ENCODE data around the gene AP2A2.

AP2A2 gene

DNA sequence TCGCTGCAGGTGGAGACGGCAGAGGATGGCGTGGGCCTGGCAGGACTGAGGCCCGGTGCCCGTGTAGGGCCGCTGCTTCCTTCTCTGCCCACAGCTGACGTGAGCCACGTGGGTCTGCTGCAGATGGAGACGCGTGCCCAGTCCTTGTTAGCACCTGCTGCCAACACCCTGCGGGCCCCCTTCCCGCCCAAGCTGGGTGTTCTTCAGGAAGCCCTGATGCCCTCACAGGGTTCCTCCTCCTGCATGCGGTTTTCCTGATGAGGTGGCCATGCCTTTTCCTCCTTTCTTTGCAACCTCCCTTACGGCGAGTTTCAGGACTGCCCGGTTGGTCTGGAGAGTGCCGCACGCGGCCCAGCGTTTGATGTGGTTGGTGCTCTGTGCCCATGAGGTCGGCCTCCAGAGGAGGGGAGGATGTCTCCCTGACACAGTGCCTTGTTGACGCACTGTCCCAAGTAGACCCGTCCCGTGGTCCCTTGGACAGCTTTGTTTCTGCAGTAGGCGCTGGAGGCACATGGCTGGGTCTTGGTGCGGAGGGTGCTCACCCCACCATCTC lies 44.7 kb downstream of the AP2A2 start:
- H3K27ac ChIP-seq (ENCODE audit: extremely low read depth, low read depth, low read length), result no peak overlapping the region
- H3K36me3 ChIP-seq (ENCODE audit: control insufficient read depth in 2 of 2, insufficient read depth in 1 of 2, low read length in 2 of 2), result peaks cover 0 to 77% of the 10 kb centered on the region in 2 experiments; a peak in 1 of 3 replicates
- ChIA-PET POLR2A (no interaction called here), CTCF (no interaction called here)
- no peak for TF ChIP-seq ZNF148 (tag by site-specific recombination; IDR thresholded peaks at IDR 0.05; ENCODE audit: borderline replicate concordance)
- TF ChIP-seq ZNF555 (tag by site-specific recombination; conservative IDR thresholded peaks at IDR 0.05), result no peak
- TF ChIP-seq, protein P1, sequence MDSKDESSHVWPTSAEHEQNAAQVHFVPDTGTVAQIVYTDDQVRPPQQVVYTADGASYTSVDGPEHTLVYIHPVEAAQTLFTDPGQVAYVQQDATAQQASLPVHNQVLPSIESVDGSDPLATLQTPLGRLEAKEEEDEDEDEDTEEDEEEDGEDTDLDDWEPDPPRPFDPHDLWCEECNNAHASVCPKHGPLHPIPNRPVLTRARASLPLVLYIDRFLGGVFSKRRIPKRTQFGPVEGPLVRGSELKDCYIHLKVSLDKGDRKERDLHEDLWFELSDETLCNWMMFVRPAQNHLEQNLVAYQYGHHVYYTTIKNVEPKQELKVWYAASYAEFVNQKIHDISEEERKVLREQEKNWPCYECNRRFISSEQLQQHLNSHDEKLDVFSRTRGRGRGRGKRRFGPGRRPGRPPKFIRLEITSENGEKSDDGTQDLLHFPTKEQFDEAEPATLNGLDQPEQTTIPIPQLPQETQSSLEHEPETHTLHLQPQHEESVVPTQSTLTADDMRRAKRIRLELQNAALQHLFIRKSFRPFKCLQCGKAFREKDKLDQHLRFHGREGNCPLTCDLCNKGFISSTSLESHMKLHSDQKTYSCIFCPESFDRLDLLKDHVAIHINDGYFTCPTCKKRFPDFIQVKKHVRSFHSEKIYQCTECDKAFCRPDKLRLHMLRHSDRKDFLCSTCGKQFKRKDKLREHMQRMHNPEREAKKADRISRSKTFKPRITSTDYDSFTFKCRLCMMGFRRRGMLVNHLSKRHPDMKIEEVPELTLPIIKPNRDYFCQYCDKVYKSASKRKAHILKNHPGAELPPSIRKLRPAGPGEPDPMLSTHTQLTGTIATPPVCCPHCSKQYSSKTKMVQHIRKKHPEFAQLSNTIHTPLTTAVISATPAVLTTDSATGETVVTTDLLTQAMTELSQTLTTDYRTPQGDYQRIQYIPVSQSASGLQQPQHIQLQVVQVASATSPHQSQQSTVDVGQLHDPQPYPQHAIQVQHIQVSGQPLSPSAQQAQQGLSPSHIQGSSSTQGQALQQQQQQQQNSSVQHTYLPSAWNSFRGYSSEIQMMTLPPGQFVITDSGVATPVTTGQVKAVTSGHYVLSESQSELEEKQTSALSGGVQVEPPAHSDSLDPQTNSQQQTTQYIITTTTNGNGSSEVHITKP (tag by site-specific recombination; IDR thresholded peaks at IDR 0.05), result no peak
- no peak for TF ChIP-seq SP7 (tag by site-specific recombination; IDR thresholded peaks at IDR 0.05)
- TF ChIP-seq, protein P2, sequence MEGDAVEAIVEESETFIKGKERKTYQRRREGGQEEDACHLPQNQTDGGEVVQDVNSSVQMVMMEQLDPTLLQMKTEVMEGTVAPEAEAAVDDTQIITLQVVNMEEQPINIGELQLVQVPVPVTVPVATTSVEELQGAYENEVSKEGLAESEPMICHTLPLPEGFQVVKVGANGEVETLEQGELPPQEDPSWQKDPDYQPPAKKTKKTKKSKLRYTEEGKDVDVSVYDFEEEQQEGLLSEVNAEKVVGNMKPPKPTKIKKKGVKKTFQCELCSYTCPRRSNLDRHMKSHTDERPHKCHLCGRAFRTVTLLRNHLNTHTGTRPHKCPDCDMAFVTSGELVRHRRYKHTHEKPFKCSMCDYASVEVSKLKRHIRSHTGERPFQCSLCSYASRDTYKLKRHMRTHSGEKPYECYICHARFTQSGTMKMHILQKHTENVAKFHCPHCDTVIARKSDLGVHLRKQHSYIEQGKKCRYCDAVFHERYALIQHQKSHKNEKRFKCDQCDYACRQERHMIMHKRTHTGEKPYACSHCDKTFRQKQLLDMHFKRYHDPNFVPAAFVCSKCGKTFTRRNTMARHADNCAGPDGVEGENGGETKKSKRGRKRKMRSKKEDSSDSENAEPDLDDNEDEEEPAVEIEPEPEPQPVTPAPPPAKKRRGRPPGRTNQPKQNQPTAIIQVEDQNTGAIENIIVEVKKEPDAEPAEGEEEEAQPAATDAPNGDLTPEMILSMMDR (tag by site-specific recombination; IDR thresholded peaks at IDR 0.05), result no peak
- no peak for TF ChIP-seq ZNF549 (tag by site-specific recombination; IDR thresholded peaks at IDR 0.05)
- no peak for TF ChIP-seq ZNF791 (tag by site-specific recombination; IDR thresholded peaks at IDR 0.05)
- TF ChIP-seq ZNF501 (tag by site-specific recombination; IDR thresholded peaks at IDR 0.05), result no peak
- no peak for TF ChIP-seq ZBTB26 (tag by site-specific recombination; optimal IDR thresholded peaks at IDR 0.05)
- no peak for TF ChIP-seq GLI4 (tag by site-specific recombination; IDR thresholded peaks at IDR 0.05)
- no peak for TF ChIP-seq ZNF747 (tag by site-specific recombination; IDR thresholded peaks at IDR 0.05)
- TF ChIP-seq WT1 (tag by site-specific recombination; IDR thresholded peaks at IDR 0.05), result no peak
- TF ChIP-seq ZNF155 (tag by site-specific recombination; IDR thresholded peaks at IDR 0.05), result no peak
- no peak for TF ChIP-seq KLF10 (tag by site-specific recombination; IDR thresholded peaks at IDR 0.05)
- TF ChIP-seq ZNF324 (tag by site-specific recombination; IDR thresholded peaks at IDR 0.05), result no peak
- no peak for TF ChIP-seq HOXC10 (CRISPR knock-in tag; IDR thresholded peaks at IDR 0.05)
- TF ChIP-seq, protein P3, sequence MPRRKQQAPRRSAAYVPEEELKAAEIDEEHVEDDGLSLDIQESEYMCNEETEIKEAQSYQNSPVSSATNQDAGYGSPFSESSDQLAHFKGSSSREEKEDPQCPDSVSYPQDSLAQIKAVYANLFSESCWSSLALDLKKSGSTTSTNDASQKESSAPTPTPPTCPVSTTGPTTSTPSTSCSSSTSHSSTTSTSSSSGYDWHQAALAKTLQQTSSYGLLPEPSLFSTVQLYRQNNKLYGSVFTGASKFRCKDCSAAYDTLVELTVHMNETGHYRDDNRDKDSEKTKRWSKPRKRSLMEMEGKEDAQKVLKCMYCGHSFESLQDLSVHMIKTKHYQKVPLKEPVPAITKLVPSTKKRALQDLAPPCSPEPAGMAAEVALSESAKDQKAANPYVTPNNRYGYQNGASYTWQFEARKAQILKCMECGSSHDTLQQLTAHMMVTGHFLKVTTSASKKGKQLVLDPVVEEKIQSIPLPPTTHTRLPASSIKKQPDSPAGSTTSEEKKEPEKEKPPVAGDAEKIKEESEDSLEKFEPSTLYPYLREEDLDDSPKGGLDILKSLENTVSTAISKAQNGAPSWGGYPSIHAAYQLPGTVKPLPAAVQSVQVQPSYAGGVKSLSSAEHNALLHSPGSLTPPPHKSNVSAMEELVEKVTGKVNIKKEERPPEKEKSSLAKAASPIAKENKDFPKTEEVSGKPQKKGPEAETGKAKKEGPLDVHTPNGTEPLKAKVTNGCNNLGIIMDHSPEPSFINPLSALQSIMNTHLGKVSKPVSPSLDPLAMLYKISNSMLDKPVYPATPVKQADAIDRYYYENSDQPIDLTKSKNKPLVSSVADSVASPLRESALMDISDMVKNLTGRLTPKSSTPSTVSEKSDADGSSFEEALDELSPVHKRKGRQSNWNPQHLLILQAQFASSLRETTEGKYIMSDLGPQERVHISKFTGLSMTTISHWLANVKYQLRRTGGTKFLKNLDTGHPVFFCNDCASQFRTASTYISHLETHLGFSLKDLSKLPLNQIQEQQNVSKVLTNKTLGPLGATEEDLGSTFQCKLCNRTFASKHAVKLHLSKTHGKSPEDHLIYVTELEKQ (tag by site-specific recombination; IDR thresholded peaks at IDR 0.05; ENCODE audit: borderline replicate concordance), result no peak
- no peaks in the 10 kb centered on the region for H3K9me3 ChIP-seq (ENCODE audit: control insufficient read depth, insufficient read depth, low read depth, low read length)
- H3K4me3 ChIP-seq (ENCODE audit: low read depth, low read length), result no peak overlapping the region
- H3K4me1 ChIP-seq (ENCODE audit: control insufficient read depth, insufficient read depth, low read length), result no peaks in the 10 kb centered on the region
